ENCODE results near the gene GP1BA. TPM values are rescaled to one million over a fixed set of nuclear protein-coding genes. Genes with fewer than 3 reads are reported as not detected.

The GP1BA gene
- total and polyA plus RNA-seq, 4 donors, result 0.03 to 2.3 (median 0.18) TPM; not detected in 1

- WGBS, result under 1% methylated on average over 56 of the region's 56 CpGs
- Histone ChIP-seq H3K27ac (ENCODE audit: low read depth in 1 of 2, low read length in 2 of 2) (peak overlapping the region; percentile 95 to 96), H3K27me3 (ENCODE audit: control insufficient read depth in 4 of 4, insufficient read depth in 4 of 4, low read length in 3 of 4) (no peaks in the 10 kb centered on the region), H3K9me3 (ENCODE audit: control insufficient read depth in 4 of 4, low read length in 3 of 4) (no peaks in the 10 kb centered on the region), H3K4me3 (ENCODE audit: low read depth in 1 of 3, low read length in 3 of 3) (peak overlapping the region; percentile 90 to 96 (median 91)), H3K9ac (ENCODE audit: low read depth in 1 of 2, low read length in 2 of 2) (peak overlapping the region; percentile 87 to 91), H3K4me1 (ENCODE audit: control insufficient read depth in 4 of 4, insufficient read depth in 4 of 4, low read length in 3 of 4) (peaks cover 8 to 61% (median 46%) of the 10 kb centered on the region in 4 donors), H3K36me3 (ENCODE audit: control insufficient read depth in 4 of 4, insufficient read depth in 3 of 4, low read depth in 1 of 4, low read length in 3 of 4) (peaks cover 4 to 23% (median 11%) of the 10 kb centered on the region in 4 donors)
- no peak for TF ChIP-seq JUND (IDR thresholded peaks at IDR 0.05)
- TF ChIP-seq GABPA (IDR thresholded peaks at IDR 0.05 in 1 of 2, conservative IDR thresholded peaks at IDR 0.05 in 1 of 2), result peak; percentile 66
- DNase-seq (ENCODE audit: low spot score), result peak; percentile 73
Measured at GRCh38 chr17:4947411-4948165, 15.5 kb downstream of the GP1BA start.

DNA sequence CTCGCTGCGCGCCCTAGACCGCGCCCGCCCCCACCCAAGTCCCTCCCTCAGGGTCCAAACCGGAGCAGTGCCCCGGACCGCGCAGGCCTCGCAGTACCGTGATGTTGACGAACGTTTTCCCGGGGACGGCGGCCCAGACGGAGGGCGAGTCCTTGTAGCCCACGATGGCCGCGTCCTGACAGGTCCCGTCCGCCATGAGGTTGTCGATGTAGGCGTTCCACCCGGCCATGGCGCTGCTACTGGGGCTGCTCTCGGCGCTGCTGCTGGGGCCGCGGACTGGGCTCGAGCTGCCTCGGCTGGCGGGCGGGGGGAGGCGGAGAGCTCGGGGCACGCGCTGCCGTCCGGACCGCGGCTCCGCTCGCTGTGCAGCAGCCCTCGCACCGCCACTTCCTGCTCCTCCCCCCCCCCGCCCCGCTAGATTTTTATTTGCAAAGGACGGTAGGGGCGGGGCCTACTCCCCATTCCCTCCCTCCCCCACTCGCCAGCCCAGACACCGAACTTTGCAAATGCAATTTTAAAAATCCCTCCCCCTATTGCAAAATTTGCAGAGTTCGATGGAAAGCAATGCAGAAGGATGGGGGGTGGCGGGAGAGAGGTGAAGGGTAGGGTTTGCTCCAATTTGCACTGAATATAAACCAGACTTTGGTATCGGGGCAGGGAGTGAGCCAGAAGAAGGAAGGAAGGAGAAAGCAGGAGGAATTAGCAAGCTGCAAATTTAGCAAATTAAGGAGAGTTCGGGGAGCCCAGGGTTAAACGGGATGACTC lies 16.3 kb downstream of the GP1BA start, which contains the start of gene PFN1:
Gene PFN1 (minus strand): TSS at position 365 of the 765 bp plus-strand sequence. CDS start 136 bp downstream, at position 229.
- no peaks in the 10 kb centered on the region for H3K27me3 ChIP-seq (ENCODE audit: control insufficient read depth in 4 of 4, insufficient read depth in 4 of 4, low read length in 3 of 4)
- peak within 1 kb of the TSS; percentile 87 to 91 for H3K9ac ChIP-seq (ENCODE audit: low read depth in 1 of 2, low read length in 2 of 2)
- H3K9me3 ChIP-seq (ENCODE audit: control insufficient read depth in 4 of 4, low read length in 3 of 4), result no peaks in the 10 kb centered on the region
- under 1% methylated on average over 59 of the region's 59 CpGs for WGBS
- DNase-seq (ENCODE audit: low spot score), result peak; percentile 91
- H3K36me3 ChIP-seq (ENCODE audit: control insufficient read depth in 4 of 4, insufficient read depth in 3 of 4, low read depth in 1 of 4, low read length in 3 of 4), result peaks cover 4 to 15% (median 9%) of the 10 kb centered on the region in 4 donors
- H3K4me1 ChIP-seq (ENCODE audit: control insufficient read depth in 4 of 4, insufficient read depth in 4 of 4, low read length in 3 of 4), result peaks cover 8 to 59% (median 46%) of the 10 kb centered on the region in 4 donors
- TF ChIP-seq GABPA (IDR thresholded peaks at IDR 0.05 in 1 of 2, conservative IDR thresholded peaks at IDR 0.05 in 1 of 2), result peak; percentile 7 to 43
- TF ChIP-seq YY1 (IDR thresholded peaks at IDR 0.05), result peak; percentile 32
- TF ChIP-seq, protein P1, sequence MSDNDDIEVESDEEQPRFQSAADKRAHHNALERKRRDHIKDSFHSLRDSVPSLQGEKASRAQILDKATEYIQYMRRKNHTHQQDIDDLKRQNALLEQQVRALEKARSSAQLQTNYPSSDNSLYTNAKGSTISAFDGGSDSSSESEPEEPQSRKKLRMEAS (IDR thresholded peaks at IDR 0.05), result no peak
- peak; percentile 30 to 42 for TF ChIP-seq HNF4A (conservative IDR thresholded peaks at IDR 0.05)
- peak; percentile 17 to 21 for TF ChIP-seq RAD21 (IDR thresholded peaks at IDR 0.05)
- TF ChIP-seq, protein P2, sequence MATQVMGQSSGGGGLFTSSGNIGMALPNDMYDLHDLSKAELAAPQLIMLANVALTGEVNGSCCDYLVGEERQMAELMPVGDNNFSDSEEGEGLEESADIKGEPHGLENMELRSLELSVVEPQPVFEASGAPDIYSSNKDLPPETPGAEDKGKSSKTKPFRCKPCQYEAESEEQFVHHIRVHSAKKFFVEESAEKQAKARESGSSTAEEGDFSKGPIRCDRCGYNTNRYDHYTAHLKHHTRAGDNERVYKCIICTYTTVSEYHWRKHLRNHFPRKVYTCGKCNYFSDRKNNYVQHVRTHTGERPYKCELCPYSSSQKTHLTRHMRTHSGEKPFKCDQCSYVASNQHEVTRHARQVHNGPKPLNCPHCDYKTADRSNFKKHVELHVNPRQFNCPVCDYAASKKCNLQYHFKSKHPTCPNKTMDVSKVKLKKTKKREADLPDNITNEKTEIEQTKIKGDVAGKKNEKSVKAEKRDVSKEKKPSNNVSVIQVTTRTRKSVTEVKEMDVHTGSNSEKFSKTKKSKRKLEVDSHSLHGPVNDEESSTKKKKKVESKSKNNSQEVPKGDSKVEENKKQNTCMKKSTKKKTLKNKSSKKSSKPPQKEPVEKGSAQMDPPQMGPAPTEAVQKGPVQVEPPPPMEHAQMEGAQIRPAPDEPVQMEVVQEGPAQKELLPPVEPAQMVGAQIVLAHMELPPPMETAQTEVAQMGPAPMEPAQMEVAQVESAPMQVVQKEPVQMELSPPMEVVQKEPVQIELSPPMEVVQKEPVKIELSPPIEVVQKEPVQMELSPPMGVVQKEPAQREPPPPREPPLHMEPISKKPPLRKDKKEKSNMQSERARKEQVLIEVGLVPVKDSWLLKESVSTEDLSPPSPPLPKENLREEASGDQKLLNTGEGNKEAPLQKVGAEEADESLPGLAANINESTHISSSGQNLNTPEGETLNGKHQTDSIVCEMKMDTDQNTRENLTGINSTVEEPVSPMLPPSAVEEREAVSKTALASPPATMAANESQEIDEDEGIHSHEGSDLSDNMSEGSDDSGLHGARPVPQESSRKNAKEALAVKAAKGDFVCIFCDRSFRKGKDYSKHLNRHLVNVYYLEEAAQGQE (IDR thresholded peaks at IDR 0.05), result peak; percentile 21
- peak; percentile 85 for TF ChIP-seq SP1 (IDR thresholded peaks at IDR 0.05)
- TF ChIP-seq JUND (IDR thresholded peaks at IDR 0.05), result peak in 1 of 2 donors; percentile 49
- no peak for TF ChIP-seq CTCF (IDR thresholded peaks at IDR 0.05; ENCODE audit: low read depth, low read length, missing input control)
- peak; percentile 54 for TF ChIP-seq TAF1 (conservative IDR thresholded peaks at IDR 0.05)
- no peak for TF ChIP-seq FOXA2 (IDR thresholded peaks at IDR 0.05)
- TF ChIP-seq, protein P3, sequence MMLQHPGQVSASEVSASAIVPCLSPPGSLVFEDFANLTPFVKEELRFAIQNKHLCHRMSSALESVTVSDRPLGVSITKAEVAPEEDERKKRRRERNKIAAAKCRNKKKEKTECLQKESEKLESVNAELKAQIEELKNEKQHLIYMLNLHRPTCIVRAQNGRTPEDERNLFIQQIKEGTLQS (IDR thresholded peaks at IDR 0.05), result peak; percentile 38
- no peak for TF ChIP-seq HNF4G (IDR thresholded peaks at IDR 0.05)
- peak; percentile 76 for TF ChIP-seq ZBTB33 (IDR thresholded peaks at IDR 0.05)
- peak; percentile 44 to 52 for TF ChIP-seq EGR1 (IDR thresholded peaks at IDR 0.05; ENCODE audit: low read depth in 2 of 2)
- peak; percentile 39 for TF ChIP-seq NR2F2 (IDR thresholded peaks at IDR 0.05)
- TF ChIP-seq RXRA (IDR thresholded peaks at IDR 0.05), result peak in 1 of 2 donors; percentile 46
- peak within 1 kb of the TSS; percentile 95 to 96 for H3K27ac ChIP-seq (ENCODE audit: low read depth in 1 of 2, low read length in 2 of 2)
- H3K4me3 ChIP-seq (ENCODE audit: low read depth in 1 of 3, low read length in 3 of 3), result peak within 1 kb of the TSS; percentile 90 to 96 (median 91)
